ENCODE measurements around the gene SMDT1.
"Not testable (repeated sequence)": the region's sequence is repeated elsewhere in the genome, so short reads cannot be mapped to it uniquely, and the experiment has no call there.

SMDT1 gene

DNA sequence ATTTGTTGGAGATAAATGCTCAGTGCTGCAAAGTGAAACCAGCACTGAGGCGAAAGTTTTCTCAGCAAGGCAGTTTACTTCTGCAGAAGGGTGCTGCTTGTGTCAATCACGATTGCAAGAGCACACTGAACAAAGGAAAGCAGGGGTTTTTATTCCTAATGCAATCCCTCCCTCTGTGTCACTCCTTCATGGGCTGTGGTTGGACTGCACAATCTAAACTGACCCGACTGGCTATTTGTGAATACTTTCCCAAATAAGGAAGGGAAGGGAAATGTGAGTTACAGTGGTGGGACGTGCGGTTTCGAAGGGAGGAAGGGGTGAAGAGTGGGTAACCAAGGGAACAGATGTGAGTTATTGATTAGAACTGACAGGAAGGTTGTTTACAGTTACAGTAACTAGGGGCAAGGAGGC lies 35.9 kb downstream of the SMDT1 start:
- not testable (repeated sequence) for DNase-seq

DNA sequence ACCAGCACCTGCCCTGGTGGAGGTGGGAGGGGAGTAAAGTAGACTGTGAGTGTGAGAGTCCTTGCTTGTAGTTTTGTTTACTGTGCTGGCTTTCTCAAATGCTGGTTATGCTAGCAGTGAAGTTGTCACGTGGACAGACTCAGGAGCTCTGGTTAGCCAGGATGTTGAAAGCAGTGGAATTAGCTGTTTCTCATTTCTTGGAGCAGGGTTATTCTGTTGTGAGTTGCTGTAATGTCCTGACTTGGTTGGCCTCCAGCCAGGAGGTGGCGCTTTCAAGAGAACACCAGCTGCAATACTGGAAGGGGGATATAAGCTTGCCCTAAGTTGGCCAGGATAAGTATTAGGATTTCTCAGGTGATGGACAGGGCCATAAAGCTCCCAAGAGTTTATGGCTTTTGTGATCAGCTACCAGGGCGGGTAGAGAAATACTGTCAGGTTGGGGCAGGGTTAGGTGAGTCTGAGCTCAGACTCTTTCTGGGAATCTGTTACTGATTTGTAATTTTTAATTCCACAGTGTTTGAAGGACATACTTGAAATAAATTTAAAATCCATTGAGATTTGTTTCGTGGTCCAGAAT lies 37.4 kb downstream of the SMDT1 start:
- no peak for DNase-seq

DNA sequence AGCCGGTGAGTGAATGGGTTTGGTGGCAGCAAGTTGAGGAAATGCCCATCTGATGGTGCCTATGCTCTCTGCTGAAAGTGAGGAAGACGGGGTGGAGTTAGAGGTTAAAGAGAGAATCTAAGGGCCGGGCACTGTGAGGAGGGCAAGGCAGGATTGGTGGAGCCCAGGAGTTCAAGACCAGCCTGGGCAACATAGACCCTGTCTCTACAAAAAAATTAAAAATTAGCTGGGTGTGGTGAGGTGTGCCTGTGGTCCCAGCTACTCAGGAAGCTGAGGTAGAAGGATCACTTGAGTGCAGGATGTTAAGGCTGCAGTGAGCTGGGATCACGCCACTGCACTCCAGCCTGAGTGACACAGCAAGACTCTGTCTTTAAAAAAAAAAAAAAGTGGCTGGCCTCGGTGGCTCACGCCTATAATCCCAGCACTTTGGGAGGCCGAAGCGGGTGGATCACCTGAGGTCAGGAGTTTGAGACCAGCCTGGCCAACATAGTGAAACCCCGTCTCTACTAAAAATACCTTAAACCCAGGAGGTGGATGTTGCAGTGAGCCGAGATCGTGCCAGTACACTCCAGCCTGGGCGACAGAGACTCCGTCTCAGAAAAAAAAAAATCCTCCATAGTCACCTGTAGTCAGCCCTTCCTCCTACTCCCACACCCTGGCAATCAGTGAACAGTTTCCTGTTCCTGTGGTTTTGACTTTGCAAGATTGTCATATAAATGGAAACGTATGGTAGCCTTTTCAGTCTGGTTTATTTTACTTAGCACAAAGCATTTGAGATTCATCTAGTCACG lies 40.9 kb downstream of the SMDT1 start:
- DNase-seq = not testable (repeated sequence)

DNA sequence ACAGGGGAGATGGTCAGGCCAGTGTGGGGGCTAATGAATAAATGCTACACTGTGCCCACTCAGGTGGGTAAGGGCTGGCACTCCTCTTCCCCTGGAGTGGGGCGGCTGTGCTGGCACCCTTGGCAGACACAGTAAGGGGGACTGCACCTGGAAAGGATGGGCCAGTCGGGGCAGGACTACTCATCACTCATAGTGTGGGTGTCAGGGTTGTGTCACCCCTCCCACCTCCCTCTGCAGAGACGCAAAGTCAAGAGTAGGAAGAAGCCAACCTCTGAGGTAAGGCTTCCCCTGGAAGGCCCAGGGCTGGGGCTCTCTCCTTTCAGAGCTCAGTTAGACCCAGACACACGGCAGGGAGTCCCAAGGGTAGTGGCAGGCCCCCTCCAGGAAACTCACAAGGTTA lies 44.0 kb downstream of the SMDT1 start:
- DNase-seq = not testable (repeated sequence)

DNA sequence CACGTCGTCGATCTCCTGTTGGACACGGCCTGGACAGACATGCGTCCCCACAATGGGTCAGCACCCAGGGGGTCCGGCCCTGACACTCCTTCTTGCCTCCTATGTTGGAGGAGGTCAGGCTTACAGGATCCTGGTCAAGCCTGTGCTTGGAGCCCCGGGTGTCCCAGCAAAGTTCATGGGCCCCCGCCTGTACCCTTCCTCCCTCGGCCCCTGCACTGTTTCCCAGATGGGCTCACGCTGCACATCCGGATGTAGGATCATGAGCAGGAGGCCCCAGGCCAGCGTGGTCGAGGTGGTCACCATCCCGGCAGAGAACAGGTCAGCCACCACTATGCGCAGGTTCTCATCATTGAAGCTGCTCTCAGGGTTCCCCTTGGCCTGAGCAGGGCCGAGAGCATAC lies 48.1 kb downstream of the SMDT1 start:
- DNase-seq = no peak

DNA sequence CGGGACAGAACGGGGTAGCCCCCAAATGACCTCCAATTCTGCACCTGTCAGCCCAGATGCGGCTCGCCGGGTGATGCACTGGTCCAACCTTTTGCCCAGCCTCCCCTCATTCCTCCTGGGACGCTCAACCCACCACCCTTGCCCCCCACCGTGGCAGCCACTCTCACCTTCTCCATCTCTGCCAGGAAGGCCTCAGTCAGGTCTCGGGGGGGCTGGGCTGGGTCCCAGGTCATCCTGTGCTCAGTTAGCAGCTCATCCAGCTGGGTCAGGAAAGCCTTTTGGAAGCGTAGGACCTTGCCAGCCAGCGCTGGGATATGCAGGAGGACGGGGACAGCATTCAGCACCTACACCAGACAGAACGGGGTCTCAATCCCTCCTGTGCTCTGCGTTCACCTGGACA lies 48.5 kb downstream of the SMDT1 start:
- not testable (repeated sequence) for DNase-seq

DNA sequence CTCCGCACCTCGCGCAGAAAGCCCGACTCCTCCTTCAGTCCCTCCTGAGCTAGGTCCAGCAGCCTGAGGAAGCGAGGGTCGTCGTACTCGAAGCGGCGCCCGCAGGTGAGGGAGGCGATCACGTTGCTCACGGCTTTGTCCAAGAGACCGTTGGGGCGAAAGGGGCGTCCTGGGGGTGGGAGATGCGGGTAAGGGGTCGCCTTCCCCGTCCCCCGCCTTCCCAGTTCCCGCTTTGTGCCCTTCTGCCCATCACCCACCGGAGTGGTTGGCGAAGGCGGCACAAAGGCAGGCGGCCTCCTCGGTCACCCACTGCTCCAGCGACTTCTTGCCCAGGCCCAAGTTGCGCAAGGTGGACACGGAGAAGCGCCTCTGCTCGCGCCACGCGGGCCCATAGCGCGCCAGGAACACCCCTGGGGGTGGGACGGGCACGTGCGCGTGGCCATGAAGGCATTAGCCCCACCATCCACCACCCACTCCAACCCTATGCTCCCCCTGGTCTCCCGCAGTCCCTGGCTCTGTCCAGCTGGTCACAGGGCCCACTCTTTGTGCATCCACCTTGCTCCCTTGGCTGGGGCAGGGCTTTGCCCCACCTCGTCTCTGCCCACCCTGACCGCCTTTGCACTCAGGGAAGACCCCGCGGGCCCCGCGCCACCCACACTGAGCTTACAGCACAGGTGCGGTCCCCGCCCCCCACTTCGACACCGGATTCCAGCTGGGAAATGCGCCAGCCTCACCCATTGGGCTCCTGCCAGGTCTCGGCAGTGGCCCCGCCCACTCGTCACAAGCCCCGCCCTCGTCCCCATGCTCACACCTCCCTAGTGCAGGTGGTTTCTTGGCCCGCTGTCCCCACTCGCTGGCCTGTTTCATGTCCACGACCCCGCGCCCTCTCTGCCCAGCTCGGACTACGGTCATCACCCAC lies 49.5 kb downstream of the SMDT1 start:
- DNase-seq = not testable (repeated sequence)

DNA sequence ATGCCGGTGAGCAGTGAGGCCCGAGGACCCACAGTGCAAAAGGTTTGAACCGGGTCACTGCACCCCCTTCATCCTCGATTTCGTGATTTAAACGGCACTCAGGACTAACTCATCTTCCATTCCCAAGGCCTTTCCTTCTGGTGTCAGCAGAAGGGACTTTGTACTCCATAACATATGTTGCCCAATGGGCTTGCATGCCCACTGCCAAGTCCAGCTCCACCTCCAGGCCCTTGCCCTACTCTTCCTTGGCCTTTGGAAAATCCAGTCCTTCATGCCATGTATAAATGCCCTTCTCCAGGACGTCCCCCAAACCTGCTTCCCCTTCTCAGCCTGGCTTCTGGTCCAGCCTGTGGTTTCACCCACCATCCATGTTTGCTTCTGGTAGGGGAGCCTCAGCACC lies 50.7 kb downstream of the SMDT1 start:
- not testable (repeated sequence) for DNase-seq

DNA sequence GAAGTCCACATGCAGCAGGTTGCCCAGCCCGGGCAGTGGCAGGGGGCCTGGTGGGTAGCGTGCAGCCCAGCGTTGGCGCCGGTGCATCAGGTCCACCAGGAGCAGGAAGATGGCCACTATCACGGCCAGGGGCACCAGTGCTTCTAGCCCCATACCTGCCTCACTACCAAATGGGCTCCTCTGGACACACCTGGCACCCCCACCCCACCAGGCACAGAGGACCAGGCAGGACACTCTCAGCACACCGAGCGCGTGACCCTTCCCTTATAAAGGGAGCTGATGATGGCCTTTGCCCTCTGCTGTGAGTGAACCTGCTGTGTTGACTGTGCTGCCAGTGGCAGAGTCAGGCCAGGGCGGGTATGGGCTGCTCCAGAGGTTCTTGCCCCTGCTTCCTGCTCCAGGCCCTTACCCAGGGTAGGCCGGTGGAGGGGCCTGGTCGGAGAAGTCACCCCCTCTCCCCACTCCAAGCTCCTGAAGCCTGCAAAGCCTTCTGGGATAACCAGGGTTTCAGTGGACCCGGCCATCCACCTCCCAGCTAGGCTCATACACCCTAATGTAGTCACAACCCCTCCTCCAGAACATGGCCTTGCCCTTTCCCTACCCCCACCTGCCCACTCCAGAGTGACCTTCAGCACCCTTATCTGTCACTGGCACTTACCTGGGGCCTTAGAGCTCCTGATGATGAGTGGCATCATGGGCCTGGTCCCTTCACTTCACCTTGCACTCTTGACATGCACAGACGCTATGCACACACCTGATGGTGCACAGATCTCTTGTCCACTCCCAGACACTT lies 51.3 kb downstream of the SMDT1 start, which contains the start of gene CYP2D6:
Gene CYP2D6 (minus strand): TSS at position 172 of the 793 bp plus-strand sequence. CDS start 19 bp downstream, at position 153.
- DNase-seq = not testable (repeated sequence)

DNA sequence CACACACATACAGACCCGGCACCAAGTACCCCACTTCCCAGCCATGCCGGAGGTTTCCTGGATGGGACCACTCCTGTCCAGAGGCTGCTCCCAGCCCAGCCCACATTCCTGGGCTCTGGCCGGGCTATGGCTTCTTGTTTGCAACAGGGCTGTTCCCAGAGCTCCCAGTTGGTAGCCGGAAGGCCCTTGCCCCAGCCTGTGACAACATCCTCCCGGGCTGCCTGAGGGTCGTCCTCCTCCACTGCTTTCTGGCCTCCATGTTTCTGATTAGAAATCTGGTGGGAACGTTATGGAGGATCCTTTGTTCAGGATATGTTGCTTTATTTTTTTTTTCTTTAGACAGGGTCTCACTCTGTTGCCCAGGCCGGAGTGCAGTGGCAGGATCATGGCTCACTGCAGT lies 52.1 kb downstream of the SMDT1 start:
- DNase-seq = no peak

DNA sequence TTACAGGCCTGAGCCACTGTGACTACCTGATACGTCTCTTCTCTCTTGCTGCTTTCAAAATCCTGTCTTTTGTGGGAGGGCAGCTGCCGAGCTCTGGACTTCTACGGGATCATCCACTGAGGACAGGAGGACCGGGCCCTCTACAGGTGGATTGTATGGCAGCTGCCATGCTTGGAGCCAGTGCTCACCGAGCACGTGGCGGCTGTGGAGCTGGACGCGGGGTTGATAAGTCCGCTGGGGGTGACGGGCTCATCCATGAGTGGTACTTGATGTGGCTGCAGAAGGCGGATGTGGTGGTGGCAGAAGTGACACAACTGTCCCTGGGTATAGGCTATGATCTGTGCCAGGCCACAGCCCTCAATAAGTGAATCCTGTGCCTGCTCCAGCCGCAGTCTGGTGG lies 53.0 kb downstream of the SMDT1 start:
- DNase-seq = no peak

Data from NCI-H1417 treated with DMSO at 0.1 percent for 48 hours (cell line).